Caco-2 (cell line): ENCODE results near the gene IFITM2. TPM values are rescaled to one million over a fixed set of nuclear protein-coding genes. Genes with fewer than 3 reads are reported as not detected.

Experiments used
- BruUV-seq: library from RNA; stranded (reverse); fragments of 400-500 nt; replicated peaks from 2 replicates; lab custom pipeline; 2021; lab: Mats Ljungman, UMichigan
- CTCF ChIA-PET: fragments of 300-600 bp; sonication (Branson Sonifier 250); formaldehyde crosslinking; loops from one replicate; lab custom pipeline; 2022; ENCODE audit warnings: antibody characterized with exemption; lab: Charles Lee
- POLR2A ChIA-PET: fragments of 300-600 bp; sonication (Branson Sonifier 250); formaldehyde crosslinking; loops from one replicate; lab custom pipeline; 2022; ENCODE audit warnings: antibody characterized with exemption; lab: Charles Lee
- DNase-seq, 2 experiments: peaks; one replicate each; pipeline versions ENCODE4 v3.0.0 to v3.0.0-alpha.2; 2020 to 2022
- H3K27me3 ChIP-seq: replicated peaks from 2 replicates; pipeline ENCODE4 v1.6.0; 2011; ENCODE audit warnings: low read length; ENCODE audit not compliant: control insufficient read depth, insufficient read depth
- H3K36me3 ChIP-seq: 2 replicates; pipeline ENCODE4 v1.5.1; 2011; ENCODE audit warnings: low read length; ENCODE audit not compliant: control insufficient read depth, insufficient read depth
- H3K4me1 ChIP-seq: fragments of 250-450 bp; sonication (Bioruptor Pico); 2 replicates; pipeline ENCODE4 v1.5.1; 2020; ENCODE audit warnings: mild to moderate bottlenecking
- H3K4me3 ChIP-seq: 2 replicates; pipeline ENCODE4 v1.5.1; 2011; ENCODE audit warnings: low read depth, mild to moderate bottlenecking, control low read depth, low read length
- H3K9me3 ChIP-seq: fragments of 250-450 bp; sonication (Bioruptor Pico); 2 replicates; pipeline ENCODE4 v1.5.1; 2020; ENCODE audit warnings: mild to moderate bottlenecking, moderate library complexity
- H3K27ac Mint-ChIP-seq: one replicate; pipeline ENCODE4 v1.8.0; 2022; ENCODE audit warnings: mixed read lengths; ENCODE audit not compliant: unreplicated experiment
- H3K27me3 Mint-ChIP-seq: one replicate; pipeline ENCODE4 v1.8.0; 2022; ENCODE audit warnings: mixed read lengths; ENCODE audit not compliant: insufficient read depth, unreplicated experiment
- H3K36me3 Mint-ChIP-seq: one replicate; pipeline ENCODE4 v1.8.0; 2022; ENCODE audit warnings: mild to moderate bottlenecking, mixed read lengths; ENCODE audit not compliant: insufficient read depth, unreplicated experiment
- H3K4me1 Mint-ChIP-seq: one replicate; pipeline ENCODE4 v1.8.0; 2022; ENCODE audit warnings: low read depth, mixed read lengths; ENCODE audit not compliant: unreplicated experiment
- H3K4me3 Mint-ChIP-seq: one replicate; pipeline ENCODE4 v1.8.0; 2022; ENCODE audit warnings: mild to moderate bottlenecking, moderate library complexity, mixed read lengths; ENCODE audit not compliant: unreplicated experiment
- H3K9me3 Mint-ChIP-seq: one replicate; pipeline ENCODE4 v1.8.0; 2022; ENCODE audit warnings: mixed read lengths; ENCODE audit not compliant: unreplicated experiment
- CTCF ChIP-seq, 2 experiments: fragments of 200-600 bp in 1 of 2; IDR thresholded peaks; 1 replicate in 1 of 2; 2 replicates in 1 of 2; pipeline versions ENCODE4 v1.5.1 to v1.8.0; 2011 to 2022; ENCODE audit warnings: antibody characterized with exemption in 1 of 2, control low read depth in 1 of 2, inconsistent platforms in 1 of 2, low read depth in 1 of 2, low read length in 1 of 2, mild to moderate bottlenecking in 1 of 2, moderate library complexity in 1 of 2; ENCODE audit not compliant: insufficient read depth in 1 of 2, severe bottlenecking in 1 of 2, unreplicated experiment in 1 of 2
- intact Hi-C: fragments of 100-400 bp; cut with micrococcal nuclease; formaldehyde crosslinking; loops from one replicate; pipeline ENCODE4 v1.10.0; 2022; ENCODE audit not compliant: unreplicated experiment
- total RNA-seq: library from RNA; stranded (reverse); gene quantifications from 2 replicates; pipeline ENCODE4 v1.2.3, GENCODE V29; 2022

Gene IFITM2
- total RNA-seq, 1 experiment from 2014 or later: 7.3 TPM

GRCh38 chr11:287821-288477 is 19.7 kb upstream of the IFITM2 start:
- DNase-seq: peak; percentile 40 to 51
- ChIA-PET POLR2A (interaction anchor here (0.8 to 1.3 kb wide), 2 partner anchors 81 to 219 kb away, joined by 3 read pairs; partner anchors contain the start of genes BET1L and RIC8A), CTCF (interaction anchor here (0.9 to 1.1 kb wide), 2 partner anchors 160 to 163 kb away, joined by 3 to 7 read pairs; no protein-coding TSS in a partner anchor)
- Mint-ChIP-seq H3K36me3 (peaks cover 17% of the 10 kb centered on the region), H3K4me3 (peak overlapping the region; percentile 98), H3K27me3 (peaks cover 1% of the 10 kb centered on the region), H3K9me3 (no peaks in the 10 kb centered on the region), H3K4me1 (peaks cover 7% of the 10 kb centered on the region), H3K27ac (peak overlapping the region; percentile 93)
- Histone ChIP-seq H3K27me3 (no peaks in the 10 kb centered on the region), H3K4me3 (peak overlapping the region; percentile 51), H3K4me1 (peaks cover 7% of the 10 kb centered on the region), H3K9me3 (no peaks in the 10 kb centered on the region), H3K36me3 (no peaks in the 10 kb centered on the region)
- BruUV-seq: TSS peak; percentile 79
- no peak for TF ChIP-seq CTCF (IDR thresholded peaks at IDR 0.05; ENCODE audit: insufficient read depth in 1 of 2, low read depth in 1 of 2, low read length in 1 of 2, severe bottlenecking in 1 of 2, unreplicated experiment in 1 of 2)
- intact Hi-C loops: no loop called here

- no TSS peak for BruUV-seq
- Mint-ChIP-seq H3K4me3 (peak within 1 kb of the TSS; percentile 98), H3K4me1 (peaks cover 7% of the 10 kb centered on the region), H3K27me3 (no peaks in the 10 kb centered on the region), H3K9me3 (no peaks in the 10 kb centered on the region), H3K36me3 (peaks cover 21% of the 10 kb centered on the region), H3K27ac (peak within 1 kb of the TSS; percentile 93)
- Histone ChIP-seq H3K9me3 (no peaks in the 10 kb centered on the region), H3K36me3 (no peaks in the 10 kb centered on the region), H3K4me1 (peaks cover 7% of the 10 kb centered on the region), H3K27me3 (no peaks in the 10 kb centered on the region), H3K4me3 (peak within 1 kb of the TSS; percentile 51)
- ChIA-PET CTCF (interaction anchor here (0.9 kb wide), 1 partner anchor 160 kb away, joined by 3 read pairs; no protein-coding TSS in a partner anchor), POLR2A (interaction anchor here (1.3 kb wide), 1 partner anchor 82 kb away, joined by 3 read pairs; the partner anchor contains the start of genes BET1L and RIC8A)
- intact Hi-C loops: no loop called here
- TF ChIP-seq CTCF (IDR thresholded peaks at IDR 0.05; ENCODE audit: insufficient read depth in 1 of 2, low read depth in 1 of 2, low read length in 1 of 2, severe bottlenecking in 1 of 2, unreplicated experiment in 1 of 2): no peak
- DNase-seq: peak; percentile 74 to 84
Observed at GRCh38 chr11:288478-289397, 18.9 kb upstream of the IFITM2 start, which contains the start of gene PGGHG. TSS of gene PGGHG (plus strand) at chr11:289126. CDS start at chr11:289817, 691 bp downstream.

- intact Hi-C loops: no loop called here
- no peaks in the 10 kb centered on the region for H3K36me3 ChIP-seq
- Mint-ChIP-seq H3K27me3 (no peaks in the 10 kb centered on the region), H3K36me3 (peaks cover 27% of the 10 kb centered on the region), H3K4me1 (peaks cover 7% of the 10 kb centered on the region), H3K27ac (peak overlapping the region; percentile 16), H3K9me3 (no peaks in the 10 kb centered on the region), H3K4me3 (peak overlapping the region; percentile 59)
- TF ChIP-seq CTCF (IDR thresholded peaks at IDR 0.05; ENCODE audit: insufficient read depth in 1 of 2, low read depth in 1 of 2, low read length in 1 of 2, severe bottlenecking in 1 of 2, unreplicated experiment in 1 of 2): no peak
- CTCF ChIA-PET: interaction anchor here (0.9 kb wide), 1 partner anchor 159 kb away, joined by 3 read pairs; no protein-coding TSS in a partner anchor
- POLR2A ChIA-PET: interaction anchor here (0.7 kb wide), 1 partner anchor 82 kb away, joined by 3 read pairs; the partner anchor contains the start of genes BET1L and RIC8A
- BruUV-seq: no TSS peak
- peak in 1 of 2 experiments; percentile 36 for DNase-seq
- no peaks in the 10 kb centered on the region for H3K9me3 ChIP-seq
- H3K4me1 ChIP-seq: peaks cover 7% of the 10 kb centered on the region
- H3K27me3 ChIP-seq: no peaks in the 10 kb centered on the region
- H3K4me3 ChIP-seq: peak overlapping the region; percentile 51
Observed at GRCh38 chr11:289398-289711, 18.3 kb upstream of the IFITM2 start.
